GM21381 (cell line): ENCODE data around the gene RAP2B.
A peak's percentile ranks its signal among the peaks of the same experiment; 100 is the strongest.

Experiments used
- ATAC-seq: cut with Tn5 transposase; IDR thresholded peaks from one replicate; pipeline ENCODE4 v1.9.1; 2021; ENCODE audit warnings: mild to moderate bottlenecking, moderate library complexity; ENCODE audit not compliant: unreplicated experiment

Gene RAP2B

DNA sequence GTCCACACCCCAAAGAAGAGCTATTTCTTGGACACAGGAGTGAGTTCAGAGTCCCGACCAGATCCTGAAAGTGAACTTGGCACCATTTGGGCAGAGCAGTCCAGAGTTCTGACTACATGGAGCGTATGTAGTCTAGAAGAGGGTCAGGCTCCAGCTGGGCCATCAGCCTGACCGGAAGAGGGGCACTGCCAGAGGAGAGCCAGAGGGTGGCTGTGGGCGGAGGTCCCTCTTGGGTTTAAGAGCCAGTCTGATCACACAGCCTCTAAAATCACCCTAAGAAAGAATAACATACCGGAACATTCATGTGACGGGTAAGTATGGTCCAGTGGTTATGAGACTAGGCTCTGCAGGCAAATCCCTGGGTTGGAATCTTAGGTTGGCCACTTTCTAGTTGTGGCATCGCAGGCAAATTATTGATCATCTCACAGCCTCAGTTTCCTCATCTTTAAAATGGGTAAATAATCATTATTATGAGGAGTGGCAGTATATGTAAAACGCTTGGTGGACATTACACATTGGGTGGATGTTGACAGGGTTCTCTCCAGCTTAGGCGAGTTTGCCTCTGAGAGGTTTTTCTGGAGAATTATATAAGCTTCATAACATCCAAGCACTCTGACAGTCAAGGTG is 2.1 kb upstream of the RAP2B start:
- ATAC-seq, result no peak

DNA sequence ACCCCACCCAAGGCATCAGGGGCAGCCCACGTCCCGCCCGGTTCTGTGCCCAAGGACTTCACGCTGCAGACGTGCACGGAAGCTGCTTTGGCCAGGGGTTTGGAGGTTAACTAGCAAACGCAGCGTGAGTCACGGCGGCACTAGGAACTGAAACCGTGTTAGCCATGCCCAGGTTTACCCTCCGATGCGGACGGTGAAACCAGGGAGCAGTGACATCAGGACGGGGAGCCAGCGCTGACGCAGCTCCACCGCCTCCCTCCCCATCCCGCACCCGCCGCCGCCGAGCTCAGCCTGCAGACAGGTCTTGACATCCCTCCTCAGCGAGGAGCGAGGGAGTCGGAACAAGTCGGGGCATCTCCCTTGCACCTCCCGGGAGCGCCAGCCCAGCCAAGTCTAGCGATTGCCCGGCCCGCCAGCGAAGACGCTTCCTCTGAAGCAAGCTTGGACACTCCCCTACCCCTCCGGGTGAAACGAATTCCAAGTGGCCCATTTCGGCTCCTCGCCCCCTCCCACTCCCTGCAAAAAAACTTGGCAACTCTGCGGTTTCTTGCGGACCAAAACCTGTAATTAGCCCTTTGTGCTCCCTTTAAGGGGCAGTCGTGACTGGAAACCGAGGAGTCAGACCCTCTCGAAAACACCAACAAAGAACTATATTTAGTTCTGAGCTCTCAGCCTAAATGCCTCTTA is 1.4 kb upstream of the RAP2B start:
- ATAC-seq, result peak; percentile 32

DNA sequence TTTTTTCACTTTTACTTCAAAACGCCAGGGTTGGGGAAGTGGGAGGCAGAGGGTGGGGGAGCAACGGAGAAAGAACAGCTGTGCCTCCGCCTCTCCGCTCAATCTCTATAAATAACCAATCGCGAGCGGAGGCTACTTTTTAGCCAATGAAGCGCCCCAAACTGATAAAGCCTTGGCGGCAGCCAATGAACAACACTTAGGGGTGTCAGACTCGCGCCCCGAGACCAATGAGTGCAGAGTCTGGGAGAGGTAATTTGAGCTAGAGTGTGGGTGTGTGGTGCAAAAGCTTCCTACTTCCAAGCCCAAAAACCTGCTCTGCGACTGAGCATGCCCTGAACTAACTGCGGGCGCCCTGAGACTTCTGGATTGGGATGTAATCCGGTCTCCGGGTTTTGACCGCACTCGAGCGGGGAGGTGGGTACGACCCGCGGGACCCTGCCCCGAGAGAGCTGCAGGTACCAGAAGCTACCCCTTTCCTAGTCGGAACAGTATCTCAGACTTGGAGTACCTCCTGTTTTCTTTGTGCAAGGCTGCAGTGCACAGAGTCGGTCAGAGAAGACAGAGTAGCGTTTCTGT is 800 bp upstream of the RAP2B start:
- ATAC-seq, result peak; percentile 76

DNA sequence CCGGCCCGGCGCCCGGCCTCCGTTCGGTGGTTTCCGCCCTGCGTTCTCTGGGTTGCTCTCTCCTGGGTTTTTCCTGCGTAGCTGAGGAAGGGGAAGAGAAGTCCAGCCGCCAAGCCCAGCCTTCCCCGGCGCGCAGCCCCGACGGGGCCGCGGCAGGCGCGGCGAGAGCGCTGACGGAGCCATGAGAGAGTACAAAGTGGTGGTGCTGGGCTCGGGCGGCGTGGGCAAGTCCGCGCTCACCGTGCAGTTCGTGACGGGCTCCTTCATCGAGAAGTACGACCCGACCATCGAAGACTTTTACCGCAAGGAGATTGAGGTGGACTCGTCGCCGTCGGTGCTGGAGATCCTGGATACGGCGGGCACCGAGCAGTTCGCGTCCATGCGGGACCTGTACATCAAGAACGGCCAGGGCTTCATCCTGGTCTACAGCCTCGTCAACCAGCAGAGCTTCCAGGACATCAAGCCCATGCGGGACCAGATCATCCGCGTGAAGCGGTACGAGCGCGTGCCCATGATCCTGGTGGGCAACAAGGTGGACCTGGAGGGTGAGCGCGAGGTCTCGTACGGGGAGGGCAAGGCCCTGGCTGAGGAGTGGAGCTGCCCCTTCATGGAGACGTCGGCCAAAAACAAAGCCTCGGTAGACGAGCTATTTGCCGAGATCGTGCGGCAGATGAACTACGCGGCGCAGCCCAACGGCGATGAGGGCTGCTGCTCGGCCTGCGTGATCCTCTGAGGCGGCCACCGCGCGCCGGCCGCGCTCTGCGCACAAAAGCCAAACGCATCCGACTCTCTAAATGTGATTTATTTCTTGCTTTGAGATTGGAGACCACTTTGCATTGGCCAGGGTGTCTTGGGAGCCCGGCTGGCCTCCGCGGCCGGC is 727 bp downstream of the RAP2B start:
- peak; percentile 4 for ATAC-seq

DNA sequence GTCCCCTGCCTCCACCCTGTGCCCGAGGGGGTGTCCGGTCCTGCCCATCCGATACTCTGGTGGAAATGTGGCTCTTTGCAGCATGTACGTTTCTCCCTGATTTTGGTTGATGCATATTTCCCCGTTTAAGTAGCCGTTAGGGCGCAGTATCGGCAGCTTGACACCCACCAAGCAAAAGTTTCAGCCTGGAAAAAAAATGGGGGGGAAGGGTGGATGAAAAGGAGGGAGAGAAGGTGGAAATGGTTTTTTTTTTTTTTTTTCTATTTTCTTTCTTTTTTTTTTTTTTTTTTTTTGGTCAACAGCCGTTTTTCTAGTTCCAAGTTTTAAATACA is 1.3 kb downstream of the RAP2B start:
- ATAC-seq, result no peak

DNA sequence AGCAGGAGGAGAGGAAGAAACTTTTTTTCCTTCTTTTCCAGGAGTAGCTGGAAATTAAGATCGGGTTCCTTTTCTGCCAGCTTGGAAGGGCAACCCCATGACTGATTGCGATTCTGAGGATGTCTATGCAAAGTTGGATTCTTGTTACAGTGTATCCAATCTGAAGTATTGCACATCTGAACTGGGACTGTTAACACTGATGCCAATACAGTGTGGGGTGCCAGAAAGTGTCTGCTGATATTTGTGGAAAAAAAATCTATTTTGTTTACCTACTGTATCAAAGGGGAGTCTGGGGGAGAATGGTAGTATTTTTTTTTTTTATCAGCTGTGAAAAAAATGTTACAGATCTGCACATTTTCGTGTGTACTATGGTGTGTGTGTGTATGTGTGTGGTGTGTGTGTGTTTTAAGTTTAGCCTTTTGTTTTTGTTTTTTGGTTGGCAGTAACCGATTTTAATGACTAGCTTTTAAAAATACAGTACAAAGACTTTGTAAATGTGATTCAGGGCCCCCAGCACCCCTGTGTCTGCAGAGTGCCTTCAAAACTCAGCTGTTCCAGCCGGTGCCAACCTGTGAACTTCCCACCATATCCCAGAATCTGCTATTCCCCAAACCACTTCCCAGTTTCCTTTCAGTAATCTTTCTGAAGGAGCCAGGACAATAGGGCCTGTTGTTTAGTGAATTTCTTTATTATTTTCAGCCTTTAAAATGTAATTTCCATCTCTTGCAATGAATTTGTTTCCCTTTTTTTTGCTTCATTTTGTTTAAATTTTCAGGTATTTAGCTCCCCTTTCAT is 1.9 kb downstream of the RAP2B start:
- no peak for ATAC-seq

DNA sequence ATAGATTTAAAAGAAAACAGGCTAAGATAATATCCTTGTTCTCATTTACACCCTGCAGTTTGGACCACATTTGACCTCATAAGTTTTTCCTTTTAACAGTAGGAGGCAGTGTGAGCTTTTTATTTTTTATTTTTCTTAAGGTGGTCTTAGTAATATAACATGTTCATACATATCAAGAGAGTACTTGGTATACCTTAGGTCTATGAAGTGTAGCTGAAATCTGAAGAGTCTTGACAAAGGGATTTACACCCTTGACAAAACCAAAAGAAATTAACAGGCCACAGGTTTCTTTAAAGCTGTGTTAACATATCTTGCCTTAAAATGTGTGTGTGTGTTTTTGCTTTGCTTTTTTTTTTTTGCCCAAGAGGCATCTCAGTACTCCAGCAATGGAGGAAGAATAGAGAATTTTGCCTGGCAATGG is 3.2 kb downstream of the RAP2B start:
- no peak for ATAC-seq

DNA sequence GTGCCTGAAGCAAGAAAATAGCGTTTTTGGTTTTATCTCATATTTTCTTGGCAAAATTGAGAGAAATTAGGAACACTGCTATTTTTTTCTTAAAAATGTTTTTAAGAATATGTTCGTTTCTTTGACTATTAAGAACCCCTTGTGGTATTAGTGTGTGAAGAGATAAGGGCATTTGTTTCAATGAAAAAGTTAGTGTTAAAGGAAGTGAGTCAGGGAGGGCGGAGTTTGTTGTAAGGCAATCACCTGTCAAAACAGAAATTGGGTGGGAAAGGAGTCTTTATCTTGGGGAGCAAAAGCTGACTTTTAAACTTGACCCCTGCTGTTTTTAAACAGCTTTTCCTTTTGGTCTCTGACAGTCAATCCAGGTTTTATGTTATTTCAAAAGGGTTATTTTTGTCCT is 4.2 kb downstream of the RAP2B start:
- no peak for ATAC-seq

DNA sequence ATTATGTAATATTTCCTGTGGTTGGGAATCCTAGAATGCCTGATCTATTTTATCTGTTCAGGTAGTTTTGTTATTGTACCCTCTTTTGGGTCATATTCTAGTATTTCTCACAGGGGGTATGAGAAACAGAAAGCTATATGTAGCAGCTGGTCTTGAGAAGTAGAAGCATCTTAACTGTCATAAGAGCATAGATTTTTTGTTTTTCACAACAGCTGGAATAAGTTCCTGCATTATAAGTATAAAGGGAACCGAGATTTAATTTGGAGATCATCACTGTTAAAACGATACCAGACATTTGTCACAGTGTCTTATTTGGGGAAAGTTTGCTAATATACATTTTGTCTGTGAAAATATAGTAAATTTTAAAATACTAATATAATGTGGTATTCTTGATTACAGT is 4.8 kb downstream of the RAP2B start:
- ATAC-seq, result no peak

DNA sequence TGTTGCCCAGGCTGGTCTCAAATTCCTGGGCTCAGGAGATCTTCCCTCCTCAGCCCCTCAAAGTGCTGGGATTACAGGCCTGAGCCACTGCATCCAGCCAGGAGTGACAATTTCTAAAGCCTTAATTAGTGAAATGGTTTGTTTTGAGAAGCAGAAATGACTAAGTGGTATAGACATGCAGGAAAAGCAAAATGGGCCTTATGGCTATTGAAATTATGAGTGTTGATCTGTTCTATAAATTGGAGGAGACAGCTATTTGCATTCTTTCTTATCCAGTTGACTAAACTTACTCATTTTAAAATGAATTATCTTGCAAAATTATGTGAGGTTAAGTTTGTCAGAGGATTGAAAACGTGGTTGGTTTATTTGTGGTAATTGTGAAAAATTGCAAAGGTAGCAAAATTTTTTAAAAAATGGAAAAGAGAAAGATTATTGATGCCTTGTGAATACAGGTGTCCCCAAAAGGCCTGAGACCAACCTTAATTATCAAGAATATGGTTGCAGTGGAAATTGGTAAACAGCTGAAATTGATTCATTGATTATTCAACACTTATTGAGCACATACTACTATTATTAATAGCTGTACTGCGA is 7.9 kb downstream of the RAP2B start:
- no peak for ATAC-seq

DNA sequence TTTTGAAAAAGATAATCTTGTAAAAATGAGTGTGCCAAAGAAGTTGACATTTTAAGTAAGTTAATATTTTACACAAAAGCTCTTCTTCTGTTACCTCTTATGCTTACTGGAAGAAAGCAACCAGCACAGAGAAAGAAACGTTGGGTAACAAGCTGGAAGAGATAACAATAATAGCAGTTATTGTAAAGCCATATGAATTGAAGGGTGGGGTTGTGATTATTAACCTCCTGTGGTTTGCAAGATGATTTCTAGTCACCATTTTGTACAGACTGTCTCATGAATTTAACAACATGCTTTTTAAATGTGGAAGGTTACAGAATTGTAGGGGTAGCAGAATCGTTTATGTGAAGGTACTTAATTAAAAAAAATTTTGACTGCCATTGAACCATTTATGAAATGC is 9.2 kb downstream of the RAP2B start:
- ATAC-seq, result no peak

DNA sequence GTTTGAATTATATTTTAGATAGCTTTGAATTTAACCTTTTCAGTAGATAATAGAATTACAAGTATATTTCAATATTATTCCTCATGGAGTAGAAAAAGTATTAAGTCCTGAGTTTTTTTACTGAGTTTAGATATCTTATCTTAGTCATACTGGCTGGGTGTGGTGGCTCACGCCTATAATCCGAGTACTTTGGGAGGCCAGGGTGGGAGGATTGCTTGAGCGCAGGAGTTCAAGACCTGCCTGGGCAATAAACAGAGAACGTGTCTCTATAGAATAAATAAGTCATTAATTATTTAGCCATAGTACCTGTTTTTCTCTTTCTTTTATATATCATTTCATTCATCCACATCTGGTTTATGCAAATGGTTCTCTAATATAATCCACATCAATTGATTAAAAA is 9.9 kb downstream of the RAP2B start:
- no peak for ATAC-seq

DNA sequence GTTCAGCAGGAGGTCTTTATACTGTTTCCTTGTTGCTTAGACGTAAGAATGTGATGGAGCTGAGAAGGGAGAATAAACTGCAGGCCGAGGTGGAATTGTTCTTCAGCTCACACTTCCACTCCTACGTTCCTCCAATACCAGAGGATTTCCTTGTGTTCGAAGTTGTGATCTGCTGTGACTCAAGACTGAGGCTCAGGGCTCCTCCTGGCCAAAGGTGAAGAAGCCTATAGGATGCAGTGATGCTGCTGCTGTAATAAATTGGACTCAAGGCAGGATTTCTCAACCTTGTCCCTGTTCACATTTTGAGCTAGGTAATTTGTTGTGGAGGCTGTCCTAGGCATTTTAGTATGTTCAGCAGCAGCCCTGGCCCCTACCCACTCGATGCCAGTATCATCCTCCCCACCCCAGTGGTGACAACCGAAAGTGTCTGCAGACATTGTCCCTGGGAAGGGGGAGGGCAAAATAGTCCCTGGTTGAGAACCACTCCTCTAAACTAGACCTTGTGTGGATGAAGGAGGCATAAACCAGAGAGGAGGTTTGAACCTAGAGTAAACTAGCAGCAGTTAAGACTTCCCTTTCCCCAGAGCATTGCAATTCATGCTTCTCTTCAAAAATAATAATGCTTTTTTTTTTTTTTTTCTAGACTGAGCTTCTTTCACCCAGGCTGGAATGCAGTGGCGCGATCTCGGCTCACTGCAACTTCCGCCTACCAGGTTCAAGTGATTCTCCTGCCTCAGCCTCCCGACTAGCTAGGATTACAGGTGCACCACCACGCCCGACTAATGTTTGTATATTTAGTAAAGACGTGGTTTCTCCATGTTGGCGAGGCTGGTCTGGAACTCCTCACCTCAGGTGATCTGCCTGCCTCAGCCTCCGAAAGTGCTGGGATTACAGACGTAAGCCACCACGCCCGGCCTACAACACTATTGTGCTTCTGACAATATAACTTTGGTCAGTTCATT is 11.1 kb downstream of the RAP2B start:
- ATAC-seq, result no peak

DNA sequence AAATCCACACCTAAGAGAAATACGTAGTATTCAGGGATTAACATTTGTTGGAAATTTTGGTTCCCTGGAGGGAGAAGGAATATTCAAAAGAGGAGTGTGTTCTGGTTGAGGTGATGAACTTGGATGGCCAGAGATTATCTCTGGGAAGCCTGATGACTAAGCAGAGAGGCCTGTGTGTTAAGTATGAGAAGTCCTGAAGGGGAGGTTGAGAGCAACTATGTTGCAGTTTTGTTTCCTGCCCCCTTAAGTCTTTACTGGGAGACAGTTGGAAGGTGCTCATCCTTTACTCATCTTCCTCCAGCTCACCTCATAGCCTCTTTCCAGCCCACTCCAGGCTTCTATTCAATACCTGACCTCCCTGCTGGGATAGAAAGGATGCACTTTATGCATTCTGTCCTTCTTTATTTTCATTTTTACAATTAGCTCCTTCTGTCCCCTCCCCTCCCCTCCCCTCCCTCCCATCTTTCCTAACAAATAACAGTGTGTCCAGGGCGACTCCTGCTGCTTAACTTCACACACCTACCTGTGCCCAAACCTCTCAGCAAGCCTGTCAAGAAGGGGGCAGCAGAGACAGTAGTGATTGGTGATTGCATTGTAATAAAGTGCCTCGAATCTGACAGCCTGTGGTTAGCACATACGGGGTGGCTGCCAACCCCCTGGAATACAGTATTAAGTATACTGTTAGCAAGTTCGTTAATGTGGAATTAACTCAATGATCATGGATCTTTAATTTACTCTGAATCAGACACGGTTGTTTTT is 11.9 kb downstream of the RAP2B start:
- no peak for ATAC-seq

DNA sequence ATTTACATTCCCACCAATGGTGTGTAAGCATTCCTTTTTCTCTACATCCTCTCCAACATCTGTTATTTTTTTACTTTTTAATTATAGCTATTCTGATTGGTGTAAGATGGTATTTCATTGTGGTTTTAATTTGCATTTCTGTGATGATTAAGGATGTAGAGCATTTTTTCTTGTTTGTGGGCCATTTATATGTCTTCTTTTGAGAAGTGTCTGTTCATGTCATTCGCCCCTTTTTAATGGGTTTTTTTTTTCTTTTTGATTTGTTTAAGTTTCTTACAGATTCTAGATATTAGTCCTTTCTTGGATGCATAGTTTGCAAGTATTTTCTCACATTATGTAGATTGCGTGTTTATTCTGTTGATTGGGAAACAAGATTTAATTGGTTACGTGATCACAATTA is 14.2 kb downstream of the RAP2B start:
- no peak for ATAC-seq

DNA sequence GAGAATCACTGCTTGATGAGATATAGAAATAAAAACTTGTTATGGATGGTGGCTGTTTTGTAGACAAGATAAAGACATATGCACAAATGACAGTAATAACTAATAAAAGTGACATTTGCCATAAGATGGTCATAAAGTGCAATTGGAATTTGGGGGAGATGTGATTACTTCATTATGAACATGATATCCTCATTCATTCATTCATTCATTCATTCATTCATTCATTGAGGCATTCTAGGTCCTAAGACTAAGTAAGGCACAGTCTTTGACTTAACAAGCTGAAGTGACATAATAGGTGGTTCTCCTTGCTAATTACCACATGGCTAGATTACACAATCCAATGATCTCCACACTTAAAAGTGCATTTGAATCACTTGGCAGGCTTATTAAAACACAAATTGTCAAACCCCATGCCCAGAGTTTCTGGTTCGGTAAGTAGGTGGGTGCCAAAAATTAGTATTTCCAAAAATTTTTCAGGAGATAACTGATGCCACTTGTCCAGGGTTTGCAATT is 18.9 kb downstream of the RAP2B start:
- ATAC-seq, result no peak

DNA sequence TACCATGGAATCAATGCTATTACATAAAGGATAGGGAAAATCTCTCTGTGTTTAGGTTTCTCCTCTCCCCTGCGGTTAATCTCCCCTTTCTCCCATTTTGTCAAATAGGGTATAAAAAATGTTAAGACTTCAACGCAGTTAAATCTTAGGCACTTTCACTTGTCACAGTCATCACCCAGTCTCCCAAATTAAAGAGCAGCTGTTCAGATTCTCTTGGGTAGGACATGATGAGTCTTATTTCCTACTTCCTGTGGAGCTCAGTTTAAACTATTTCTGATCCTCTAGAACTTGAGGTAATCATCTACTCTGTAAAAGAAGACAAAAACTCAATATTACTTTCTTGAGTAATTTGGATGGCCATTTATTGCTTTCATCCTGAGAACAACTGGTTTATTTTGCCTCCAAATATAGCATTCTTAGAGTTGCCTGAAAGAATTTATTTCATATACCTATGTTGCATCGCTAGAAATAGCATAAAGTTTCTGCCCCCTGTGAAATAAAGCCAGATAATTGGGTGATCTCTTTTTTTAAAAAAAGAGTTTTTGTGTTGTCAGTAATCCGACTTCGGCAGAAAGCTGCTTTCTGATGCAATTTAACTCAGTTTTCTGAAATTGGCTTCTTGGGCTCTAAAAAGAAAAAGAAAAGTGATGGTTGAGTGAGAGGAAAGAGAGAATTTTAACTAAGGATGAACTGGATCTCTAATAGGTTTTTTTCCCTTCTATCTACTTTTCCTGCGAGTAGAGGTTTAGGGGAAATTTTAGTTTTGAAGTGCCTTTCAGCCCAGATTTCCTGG is 20.7 kb downstream of the RAP2B start:
- ATAC-seq, result no peak

DNA sequence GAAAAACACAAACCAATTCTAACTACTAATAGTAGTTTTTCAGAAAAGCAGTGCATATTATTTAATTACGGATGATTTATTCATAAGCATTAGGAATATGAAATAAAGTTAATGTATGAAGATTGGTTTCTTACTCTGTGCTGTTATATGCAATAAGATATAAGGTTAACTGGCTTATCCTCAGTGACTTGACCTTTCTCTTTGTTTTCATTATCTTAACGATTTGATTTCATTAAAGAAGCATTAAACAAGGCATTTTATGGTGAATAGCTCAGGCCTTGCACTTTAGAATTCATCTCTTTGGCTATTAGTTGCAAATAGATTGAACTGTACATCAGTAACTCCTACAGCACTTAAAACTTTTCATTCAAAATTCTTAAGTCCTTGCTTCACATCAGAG is 28.9 kb downstream of the RAP2B start:
- no peak for ATAC-seq
